Left hindlimb (tissue), 1 donor: ENCODE measurements around the gene YEATS2.
"Not testable (repeated sequence)": the region's sequence is repeated elsewhere in the genome, so short reads cannot be mapped to it uniquely, and the experiment has no call there.

ENCODE experiments used
- DNase-seq: peaks from one replicate; pipeline ENCODE4 v3.0.0-alpha.2; 2018

Gene YEATS2

DNA sequence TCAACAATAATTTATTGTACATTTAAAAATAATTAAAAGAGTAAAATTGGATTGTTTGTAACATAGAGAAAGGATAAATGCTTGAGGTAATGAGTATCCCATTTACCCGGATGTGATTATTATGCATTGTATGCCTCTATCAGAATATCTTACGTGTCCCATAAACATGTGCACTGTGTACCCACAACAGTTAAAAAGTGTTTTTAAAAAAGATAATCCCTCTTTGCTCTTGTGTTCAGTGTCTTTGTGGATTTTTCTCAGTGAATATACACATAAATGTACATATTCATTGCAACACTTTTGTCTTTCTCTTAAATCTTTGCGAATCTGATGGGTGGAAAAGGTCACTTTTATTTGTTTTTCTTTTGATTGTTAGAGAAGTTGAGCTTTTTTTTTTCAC is 20.4 kb downstream of the YEATS2 start:
- DNase-seq: no peak

DNA sequence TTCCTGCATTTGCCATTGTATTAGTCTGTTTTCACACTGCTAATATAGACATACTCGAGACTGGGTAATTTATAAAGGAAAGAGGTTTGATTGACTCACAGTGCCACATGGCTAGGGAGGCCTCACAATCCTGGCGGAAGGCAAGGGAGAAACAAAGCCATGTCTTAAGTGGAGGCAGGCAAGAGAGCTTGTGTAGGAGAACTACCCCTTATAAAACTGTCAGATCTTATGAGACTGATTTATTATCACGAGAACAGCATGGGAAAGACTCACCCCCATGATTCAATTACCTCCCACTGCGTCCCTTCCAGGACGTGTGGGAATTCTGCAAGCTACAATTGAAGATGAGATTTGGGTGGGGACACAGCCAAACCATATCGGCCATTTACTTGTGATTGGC is 27.8 kb downstream of the YEATS2 start:
- no peak for DNase-seq

DNA sequence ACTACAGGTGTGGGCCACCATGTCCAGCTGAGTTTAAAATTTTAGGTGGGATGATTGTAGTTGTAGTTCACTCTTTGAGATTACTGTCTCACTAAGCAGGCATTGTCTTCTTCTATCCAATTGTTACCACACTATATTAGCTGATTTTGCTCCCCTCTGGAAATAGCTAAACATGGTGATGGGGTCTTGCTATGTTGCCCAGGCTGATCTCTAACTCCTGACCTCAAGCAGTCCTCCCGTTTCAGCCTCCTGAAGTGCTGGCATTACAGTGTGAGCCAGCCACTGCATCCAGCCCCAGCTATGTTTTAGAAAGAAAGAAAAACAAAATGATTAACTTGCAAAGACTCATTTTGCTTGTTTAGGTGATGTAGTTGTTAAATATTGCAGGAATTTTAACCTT is 30.6 kb downstream of the YEATS2 start:
- DNase-seq: no peak

DNA sequence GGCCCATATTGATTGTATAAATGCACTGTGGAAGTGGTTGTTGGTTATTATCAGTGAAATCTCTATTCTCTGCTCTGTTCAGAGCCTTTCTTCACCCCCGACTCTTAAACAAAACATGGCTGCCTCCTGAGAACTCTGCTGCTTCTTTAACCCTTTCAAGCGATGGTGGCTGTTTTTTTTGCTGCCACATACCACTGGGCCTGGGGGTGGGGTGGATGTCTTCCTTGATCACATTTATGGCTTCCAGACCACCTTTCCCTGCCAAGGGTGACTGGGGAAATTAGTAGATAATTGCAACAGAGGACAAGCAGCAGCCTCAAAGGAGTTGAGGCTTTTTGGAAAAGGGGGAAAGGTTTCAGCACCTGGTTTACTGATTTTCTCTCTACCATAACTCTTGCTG is 32.8 kb downstream of the YEATS2 start:
- no peak for DNase-seq

DNA sequence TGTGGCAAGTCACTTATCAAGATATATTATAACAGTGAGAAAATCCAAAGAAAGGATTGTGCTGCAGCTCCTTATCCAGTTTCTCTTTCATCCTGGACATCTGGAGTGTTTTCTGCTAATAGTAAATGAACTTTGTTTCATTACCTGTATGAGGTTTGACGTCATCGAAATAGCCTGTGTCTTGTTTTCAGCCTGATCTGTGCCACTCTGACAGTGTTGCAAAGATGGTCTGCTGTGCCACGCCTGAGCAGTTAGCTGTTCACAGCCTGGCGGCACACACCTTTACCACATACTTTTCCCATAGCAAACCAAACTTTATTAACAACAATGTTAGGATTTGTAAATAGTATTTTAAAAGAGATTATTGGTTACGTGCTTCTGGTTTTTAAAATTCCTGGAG is 34.0 kb downstream of the YEATS2 start:
- DNase-seq: no peak

DNA sequence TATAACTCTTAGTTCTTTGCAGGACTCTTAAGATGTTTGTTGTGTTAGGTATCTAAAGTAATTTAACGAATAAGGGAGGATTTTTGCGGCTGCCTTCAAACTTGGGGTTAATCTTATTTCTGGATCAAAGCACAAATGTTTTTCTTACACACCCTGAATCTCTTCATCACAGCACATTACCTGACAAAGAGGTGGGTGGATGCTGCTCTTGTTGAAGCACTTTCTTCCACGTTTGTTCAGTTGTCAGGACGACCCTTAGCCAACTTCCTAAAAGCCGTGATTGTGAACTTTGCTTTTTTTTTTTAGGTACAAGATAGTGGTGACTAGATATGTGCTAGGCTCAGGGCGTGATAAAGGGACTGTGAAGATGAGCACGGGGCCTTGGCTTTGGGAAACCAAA is 36.0 kb downstream of the YEATS2 start:
- no peak for DNase-seq

DNA sequence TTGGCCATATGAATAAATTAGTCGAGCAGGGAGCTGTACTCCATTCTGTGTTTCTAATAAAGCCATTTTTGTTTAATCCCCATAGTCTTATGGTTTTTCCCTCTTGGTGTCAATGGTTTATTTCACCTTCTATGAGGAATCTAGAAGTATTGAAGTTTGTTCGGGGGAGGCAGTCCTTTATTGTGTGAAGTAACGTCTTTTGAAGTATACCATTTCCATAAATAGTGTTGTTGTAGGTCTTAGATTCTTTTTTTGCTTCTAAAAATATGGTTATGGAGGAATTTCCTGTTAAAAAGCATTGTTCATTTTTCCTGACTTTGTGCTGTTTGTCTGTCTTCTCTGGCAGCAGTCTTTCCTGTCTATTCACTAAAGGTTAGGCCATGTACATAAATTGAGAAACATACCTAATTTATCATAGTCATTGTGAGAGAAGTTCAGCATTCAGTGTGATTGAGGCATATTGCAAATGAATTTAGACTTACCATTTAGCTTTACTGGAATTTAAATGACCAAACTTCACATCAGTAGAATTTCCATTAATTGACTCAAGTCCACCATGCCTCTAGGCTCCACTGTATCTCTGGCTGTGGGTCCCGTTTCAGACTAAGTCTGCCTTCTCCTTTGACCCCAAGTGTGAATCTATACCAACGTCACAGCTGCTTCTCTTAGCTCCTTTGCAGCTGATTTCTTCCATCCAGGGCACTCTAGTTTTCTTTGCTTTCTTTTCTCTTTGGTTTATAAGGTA is 37.3 kb downstream of the YEATS2 start:
- no peak for DNase-seq

DNA sequence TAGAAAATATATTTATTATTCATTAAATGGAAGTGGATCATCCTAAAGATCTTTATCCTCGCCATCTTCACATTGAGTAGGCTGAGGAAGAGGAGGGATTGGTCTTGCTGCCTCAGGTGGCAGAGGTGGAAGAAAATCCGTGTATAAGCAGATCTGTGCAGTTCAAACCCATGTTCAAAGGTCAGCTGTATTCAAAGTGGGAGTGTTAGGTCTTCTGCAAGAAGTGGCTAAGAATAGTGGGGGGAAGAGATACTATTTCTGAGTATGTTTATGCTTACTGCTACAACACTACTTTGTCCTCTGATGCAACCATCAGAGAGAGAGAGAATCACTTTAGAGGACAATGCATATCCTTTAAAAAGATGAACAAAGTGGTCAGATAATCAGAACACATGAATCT is 39.5 kb downstream of the YEATS2 start:
- DNase-seq: no peak

DNA sequence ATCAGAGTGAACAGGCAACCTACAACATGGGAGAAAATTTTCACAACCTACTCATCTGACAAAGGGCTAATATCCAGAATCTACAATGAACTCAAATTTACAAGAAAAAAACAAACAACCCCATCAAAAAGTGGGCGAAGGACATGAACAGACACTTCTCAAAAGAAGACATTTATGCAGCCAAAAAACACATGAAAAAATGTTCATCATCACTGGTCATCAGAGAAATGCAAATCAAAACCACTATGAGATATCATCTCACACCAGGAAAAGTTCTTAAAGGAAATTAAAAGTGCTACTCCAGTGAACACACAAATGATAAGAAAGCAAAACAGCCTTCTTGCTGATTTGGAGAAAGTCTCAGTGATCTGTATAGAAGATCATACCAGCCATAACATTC is 42.6 kb downstream of the YEATS2 start:
- not testable (repeated sequence) for DNase-seq

DNA sequence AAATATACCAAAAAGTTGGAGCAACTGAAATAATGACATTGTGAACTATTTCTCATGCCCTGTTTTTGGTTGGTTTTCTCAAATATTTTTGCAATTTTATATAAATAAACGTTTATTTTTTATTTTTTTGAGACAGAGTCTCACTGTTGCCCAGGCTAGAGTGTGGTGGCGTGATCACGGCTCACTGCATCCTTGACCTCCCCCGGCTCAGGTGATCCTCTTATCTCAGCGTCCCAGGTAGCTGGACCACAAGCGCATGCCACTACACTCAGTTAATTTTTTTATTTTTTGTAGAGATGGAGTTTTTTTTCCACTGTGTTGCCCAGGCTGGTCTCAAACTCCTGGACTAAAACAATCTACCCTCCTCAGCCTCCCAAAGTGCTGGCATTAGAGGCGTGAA is 45.6 kb downstream of the YEATS2 start:
- DNase-seq: no peak

DNA sequence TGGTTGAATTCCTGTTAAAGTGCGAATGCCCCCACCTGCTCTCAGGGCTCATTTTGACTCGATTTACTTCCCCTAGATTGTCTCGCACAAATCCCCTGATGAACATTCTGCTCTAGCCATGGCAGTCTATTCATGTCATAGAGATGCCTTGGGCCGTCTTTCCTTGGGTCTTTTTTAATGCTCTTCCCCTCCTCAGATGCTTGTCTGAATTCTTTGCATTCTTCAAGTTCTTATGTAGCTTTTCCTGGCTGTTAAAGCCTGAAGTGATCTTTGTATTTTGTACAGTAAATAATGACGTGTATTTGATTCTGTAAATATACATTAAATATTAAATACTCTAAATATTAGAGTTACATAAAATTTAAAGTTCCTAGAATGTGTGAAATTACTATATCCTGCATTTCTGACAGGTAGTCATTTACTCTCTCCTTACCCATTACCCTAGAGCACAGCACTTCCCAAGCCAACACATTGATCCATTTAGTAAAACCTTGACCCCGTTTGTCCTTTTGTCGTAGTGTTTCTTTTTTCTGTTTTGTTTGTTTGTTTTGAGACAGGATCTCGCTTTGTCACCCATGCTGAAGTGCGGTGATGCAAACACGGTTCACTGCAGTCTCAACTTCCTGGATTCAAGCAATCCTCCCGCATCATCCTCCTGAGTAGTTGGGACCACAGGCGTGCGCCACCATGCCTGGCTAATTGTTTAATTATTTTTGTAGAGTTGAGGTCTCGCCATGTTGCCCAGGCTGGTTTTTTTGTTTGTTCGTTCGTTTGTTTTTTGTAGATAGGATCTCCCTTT is 47.9 kb downstream of the YEATS2 start:
- DNase-seq: no peak

DNA sequence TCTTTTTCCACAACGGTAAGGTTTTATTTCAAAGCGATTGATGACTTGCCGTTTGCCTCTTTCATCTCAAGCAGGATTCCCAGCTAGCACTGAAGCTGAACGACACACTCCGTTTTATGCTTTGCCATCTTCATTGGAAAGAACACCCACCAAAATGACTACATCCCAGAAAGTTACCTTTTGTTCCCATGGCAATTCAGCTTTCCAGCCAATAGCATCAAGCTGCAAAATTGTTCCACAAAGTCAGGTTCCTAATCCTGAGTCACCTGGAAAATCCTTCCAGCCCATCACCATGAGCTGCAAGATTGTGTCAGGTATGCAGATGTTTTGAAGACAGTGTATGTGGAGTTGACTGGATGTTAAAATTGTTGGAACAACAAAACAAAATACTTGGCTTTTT is 56.5 kb downstream of the YEATS2 start:
- DNase-seq: no peak

DNA sequence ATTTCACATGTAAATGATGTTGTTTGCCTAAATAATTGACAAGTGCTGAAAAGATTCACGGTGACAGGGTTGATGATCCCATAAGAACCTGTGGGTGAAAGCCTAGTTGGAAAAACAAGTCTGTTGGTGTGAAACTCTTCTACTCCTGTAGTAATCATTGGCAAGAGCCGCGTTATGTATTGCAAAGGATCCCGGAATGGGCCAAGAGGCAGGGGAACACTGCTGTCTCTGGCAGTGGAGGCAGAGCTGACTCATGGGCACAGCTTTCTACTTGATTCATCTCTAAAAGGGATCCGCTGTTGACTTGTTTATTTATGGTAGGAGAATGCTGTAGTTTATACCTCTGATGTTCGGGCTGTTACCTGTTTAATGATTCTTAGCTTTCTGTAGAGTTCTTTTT is 64.7 kb downstream of the YEATS2 start:
- DNase-seq: no peak

DNA sequence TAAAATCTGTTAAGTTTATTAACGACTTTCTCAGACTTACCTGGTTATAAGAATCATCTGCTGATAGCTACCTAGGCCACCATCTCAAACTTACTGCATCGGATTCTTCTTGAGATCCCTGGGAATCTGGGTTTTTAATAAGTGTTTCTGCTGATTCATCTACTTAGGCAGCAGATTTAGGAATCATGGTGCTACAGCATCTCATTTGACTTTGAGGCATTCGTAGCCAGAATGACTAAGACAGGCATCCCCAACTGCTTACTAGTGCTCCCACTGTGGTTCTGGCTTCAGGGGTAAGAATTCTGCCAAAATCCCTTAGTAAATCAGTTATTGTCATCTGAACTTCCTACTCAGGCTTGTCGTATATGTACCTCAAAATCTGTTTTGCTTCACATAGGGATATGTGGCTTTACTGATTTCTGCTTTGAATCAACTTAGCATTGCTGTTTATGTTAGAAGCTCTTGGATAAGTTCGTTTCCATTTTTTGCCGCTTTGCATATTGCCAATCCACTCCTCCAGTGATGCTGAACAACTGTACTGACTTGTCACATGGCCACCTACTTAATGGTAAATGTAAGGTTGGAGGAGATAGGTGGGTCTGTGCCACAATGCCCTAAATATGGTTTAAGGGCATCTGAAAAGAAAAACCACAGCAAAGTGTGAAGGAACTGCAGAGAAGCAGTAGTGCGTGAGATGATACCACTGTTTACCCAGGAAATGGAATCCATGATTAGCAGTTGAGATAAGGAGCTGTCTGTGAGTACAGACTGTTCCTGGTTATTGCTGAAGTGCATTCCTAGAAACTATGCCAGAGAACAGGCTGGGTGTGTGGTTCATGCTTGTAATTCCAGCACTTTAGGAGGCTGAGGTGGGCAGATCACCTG is 67.5 kb downstream of the YEATS2 start:
- DNase-seq: no peak

DNA sequence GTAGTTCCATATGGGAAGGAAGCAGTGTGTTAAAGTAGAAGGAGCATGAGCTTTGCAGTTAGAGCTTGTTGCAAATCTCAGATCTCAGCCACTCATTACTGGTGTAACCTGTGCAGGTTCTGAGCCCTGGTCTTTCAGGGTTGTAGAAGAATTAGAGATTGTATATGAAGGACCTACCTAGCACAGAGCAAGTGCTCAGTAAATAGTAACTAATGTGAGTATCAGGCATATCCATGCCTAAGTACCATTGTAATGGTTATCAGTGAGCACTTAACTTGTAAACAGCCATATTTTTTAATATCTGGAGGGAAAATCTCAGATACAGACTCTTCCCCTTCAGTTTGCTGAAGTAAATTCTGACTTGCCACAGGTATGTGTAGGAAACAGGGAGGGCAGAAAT is 68.5 kb downstream of the YEATS2 start:
- no peak for DNase-seq

DNA sequence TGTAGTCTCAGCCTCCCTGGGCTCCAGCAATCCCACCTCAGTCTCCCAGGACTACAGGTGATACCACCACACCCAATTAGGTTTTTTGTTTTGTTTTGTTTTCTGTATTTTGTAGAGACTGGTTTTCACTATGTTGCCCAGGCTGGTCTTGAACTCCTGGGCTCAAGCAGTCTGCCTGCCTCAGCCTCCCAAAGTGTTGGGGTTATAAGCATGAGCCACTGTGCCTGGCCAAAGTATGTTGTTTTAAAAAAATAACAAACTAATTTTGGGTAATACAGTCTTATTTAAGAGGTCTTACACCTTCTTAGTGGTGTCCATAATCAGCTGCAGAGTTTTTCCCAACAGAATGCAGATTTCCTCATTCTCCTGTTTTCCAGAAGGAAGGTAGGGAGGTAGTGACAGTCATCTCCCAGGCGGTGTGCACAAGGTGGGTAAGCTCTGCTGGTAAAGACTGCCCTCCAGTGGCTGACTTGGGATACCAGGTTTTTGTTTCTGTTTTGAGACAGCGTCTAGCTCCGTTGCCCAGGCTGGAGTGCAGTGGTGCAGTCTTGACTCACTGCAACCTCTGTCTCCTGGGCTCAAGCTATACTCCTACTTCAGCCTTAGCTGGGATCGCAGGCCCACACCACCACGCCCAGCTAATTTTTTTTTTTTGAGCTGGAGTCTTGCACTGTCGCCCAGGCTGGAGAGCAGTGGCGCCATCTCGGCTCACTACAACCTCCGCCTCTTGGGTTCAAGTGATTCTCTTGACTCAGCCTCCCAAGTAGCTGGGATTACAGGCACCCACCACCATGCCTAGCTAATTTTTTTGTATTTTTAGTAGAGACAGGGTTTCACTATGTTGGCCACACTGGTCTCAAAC is 69.4 kb downstream of the YEATS2 start:
- peak; percentile 64 for DNase-seq

DNA sequence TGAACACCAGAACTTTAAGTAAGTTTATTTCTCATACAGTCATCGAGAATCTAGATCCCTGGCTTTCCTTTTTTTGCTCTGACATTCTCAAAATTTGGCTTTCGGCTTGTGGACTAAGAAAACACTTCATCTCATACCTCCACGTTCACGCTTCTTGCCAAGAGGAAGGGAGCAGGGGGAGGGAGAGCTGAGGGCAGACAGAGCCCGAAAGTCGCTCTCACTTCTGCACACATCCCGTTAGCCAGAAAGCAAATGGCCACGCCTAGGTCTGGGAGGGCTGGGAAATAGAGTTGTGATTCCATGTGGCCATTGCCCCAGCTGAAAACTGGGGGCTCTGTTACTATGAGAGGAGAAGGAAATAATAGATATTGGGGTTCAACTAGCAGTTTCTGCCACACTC is 70.5 kb downstream of the YEATS2 start:
- no peak for DNase-seq

DNA sequence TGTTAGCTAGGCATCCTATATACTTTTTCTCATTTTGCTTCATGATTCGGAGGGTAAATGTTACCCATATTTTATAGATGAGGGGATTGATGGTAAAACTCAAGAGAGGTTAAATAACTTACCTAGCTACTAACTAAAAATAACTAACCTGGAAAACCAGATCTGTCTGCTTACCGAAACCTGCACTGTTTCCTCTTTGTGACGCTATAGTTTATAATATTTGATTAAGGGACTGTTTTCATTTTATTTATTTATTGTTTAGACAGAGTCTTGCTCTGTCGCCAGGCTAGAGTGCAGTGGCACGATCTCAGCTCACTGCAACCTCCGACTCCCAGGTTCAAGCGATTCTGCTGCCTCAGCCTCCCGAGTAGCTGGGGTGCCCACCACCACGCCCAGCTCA is 71.9 kb downstream of the YEATS2 start:
- no peak for DNase-seq

DNA sequence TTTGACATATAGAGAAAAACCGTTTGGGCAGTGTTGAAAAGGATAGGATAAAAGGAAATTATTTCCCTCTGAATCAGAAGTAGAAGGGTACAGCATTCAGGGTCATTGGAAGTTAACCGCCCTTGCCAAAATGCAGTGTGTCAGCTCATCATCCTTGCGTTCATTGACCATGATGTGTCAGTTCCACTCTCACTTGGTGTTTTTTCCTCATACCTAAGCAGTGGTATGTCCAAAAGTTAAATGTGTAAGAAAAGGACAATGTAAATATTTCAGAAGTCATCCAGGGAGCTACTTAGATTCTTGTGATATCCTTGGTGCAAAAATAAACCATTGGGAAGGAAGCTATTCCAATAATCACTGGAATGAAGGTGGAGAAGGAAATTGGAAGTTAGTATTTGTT is 77.0 kb downstream of the YEATS2 start:
- DNase-seq: no peak

DNA sequence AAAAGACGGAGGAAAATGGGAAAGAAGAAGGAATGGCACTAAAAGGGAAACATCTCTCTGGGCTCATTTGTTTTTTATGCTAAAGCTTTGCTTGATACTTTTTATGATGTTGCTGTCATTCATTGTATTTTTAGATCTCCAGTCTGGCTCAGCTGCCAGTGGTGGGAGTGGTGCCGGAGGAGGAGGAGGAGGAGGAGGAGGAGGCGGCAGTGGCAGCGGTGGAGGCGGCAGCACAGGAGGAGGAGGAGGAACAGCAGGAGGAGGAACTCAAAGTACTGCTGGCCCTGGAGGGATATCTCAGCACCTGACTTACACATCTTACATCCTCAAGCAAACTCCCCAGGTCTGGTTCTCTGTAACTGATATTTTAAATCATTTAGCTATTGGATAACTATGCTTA is 78.2 kb downstream of the YEATS2 start:
- peak; percentile 38 for DNase-seq

DNA sequence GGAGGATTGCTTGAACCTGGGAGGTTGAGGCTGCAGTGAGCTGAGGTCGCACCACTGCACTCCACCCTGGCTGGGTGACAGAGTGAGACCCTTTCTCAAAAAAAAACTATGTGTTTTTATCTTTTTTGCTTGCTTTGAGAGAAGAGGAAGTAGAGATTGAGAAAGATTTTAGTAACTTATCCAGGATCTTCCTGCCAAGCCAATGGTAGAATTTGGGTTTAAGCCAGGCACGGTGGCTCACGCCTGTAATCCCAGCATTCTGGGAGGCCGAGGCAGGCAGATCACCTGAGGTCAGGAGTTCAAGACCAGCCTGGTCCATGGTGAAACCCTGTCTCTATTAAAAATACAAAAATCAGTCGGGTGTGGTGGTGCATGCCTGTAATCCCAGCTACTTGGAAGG is 78.9 kb downstream of the YEATS2 start:
- not testable (repeated sequence) for DNase-seq

DNA sequence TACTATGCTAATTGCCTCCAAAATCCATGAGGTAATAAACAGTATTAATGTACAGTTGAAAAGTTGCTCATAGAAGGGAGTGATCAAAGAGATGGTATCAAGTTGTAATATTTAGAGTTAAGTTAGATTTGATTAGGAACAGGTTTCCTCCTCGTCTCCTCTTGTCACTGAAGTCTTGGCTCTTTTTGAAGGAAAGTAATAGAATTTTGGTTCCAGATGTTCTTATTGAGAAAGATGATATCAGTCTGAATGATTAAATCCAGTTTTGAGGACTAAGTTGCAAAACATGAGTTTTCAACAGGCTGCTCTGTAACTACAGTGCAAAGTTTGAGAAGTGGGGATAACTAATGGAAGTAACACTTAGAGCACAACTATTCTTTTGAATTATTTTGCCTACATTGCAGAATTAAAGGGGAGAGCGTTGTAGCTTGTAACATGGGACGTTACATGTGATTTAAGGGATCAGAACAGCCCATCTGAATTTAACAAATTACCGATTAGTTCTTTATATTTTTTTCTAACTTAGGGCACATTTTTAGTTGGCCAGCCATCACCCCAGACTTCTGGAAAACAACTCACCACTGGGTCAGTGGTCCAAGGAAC is 79.5 kb downstream of the YEATS2 start:
- DNase-seq: no peak
